Measurements from ENCODE around the gene TRDMT1. TPM values are rescaled to one million over a fixed set of nuclear protein-coding genes. Genes with fewer than 3 reads are reported as not detected.

The TRDMT1 gene
- total and polyA plus RNA-seq, 2 donors (not counting 1 experiment from before 2014, with no cell fraction given) = 3.0 to 20.4 TPM

DNA sequence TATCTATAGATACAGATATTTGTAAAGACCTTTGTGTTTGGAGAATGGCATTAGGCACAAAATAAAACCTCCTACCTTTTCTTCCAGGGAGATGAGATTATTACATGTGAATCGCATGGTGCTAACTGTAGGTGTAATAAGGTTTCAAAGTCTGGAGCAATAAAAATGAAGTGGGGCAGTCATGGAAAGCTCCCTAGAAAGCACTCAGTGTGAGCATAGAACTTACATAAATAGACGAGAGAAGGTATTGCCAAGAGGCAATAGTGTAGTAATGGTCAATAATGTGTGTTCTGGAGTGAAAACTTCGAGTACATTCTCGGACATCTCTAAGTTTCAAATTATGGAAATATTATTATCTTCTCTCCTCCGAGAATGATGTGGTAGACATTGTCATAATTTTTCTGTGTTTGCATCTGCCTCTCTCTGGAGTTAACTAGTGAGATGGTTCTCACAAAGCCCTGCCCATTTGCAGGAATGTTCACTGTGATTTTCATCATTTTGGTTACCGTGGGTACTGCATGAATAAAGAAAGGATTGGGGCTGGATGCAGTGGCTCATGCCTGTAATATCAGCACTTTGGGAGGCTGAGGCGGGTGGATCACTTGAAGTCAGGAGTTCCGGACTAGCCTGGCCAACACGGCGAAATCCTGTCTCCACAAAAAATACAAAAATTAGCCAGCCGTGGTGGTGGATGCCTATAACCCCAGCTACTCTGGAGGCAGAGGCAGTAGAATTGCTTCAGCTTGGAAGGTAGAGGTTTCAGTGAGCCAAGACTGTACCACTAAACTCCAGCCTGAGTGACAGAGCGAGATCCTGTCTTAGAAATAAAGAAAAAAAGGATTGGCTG lies 37.2 kb upstream of the TRDMT1 start:
- Histone ChIP-seq H3K9me3 (ENCODE audit: control extremely low read depth in 1 of 3, control insufficient read depth in 2 of 3, insufficient read depth in 1 of 3, low read length in 2 of 3) (no peaks in the 10 kb centered on the region), H4K20me1 (ENCODE audit: control insufficient read depth, insufficient read depth, low read length, poor library complexity, severe bottlenecking) (peaks cover 32% of the 10 kb centered on the region), H3K9ac (ENCODE audit: low read length) (no peak overlapping the region), H3K4me2 (replicated peaks; ENCODE audit: low read depth, low read length, poor library complexity, severe bottlenecking) (no peak overlapping the region), H3K27ac (ENCODE audit: low read length in 2 of 2) (no peak overlapping the region), H3K27me3 (replicated peaks in 1 of 4; ENCODE audit: control extremely low read depth in 1 of 4, control insufficient read depth in 3 of 4, insufficient read depth in 4 of 4, low read length in 3 of 4) (no peaks in the 10 kb centered on the region), H3K4me3 (ENCODE audit: control extremely low read depth in 1 of 5, extremely low read depth in 1 of 5, insufficient read depth in 1 of 5, low read depth in 2 of 5, low read length in 4 of 5) (no peak overlapping the region), H3K79me2 (ENCODE audit: control insufficient read depth, insufficient read depth, low read length) (no peaks in the 10 kb centered on the region), H3K4me1 (ENCODE audit: control insufficient read depth in 2 of 2, insufficient read depth in 2 of 2, low read length in 2 of 2) (no peaks in the 10 kb centered on the region), H3K36me3 (replicated peaks in 1 of 2; ENCODE audit: control extremely low read depth in 1 of 2, control insufficient read depth in 1 of 2, extremely low read depth in 1 of 2, insufficient read depth in 2 of 2, low read length in 1 of 2) (peaks cover 24 to 47% of the 10 kb centered on the region in 2 experiments), H2AFZ (ENCODE audit: insufficient read depth, low read depth, low read length, poor library complexity, severe bottlenecking) (no peak overlapping the region)
- H3K4me1 Mint-ChIP-seq = peaks cover 2% of the 10 kb centered on the region
- intact Hi-C loops (cut with micrococcal nuclease) = loop anchor here (10.0 kb wide), 3 partner anchors 54 to 804 kb away; partner anchors contain the start of gene PTER
- no peak for DNase-seq
- POLR2A ChIA-PET = no interaction called here
- CTCF ChIA-PET = interaction anchor here (1.2 to 1.6 kb wide), 2 partner anchors 21 to 37 kb away, joined by 3 read pairs; partner anchors contain the start of gene TRDMT1
- H3K9me3 Mint-ChIP-seq (ENCODE audit: insufficient read depth) = no peaks in the 10 kb centered on the region
- ATAC-seq (ENCODE audit: low read depth) = no peak
- WGBS (ENCODE audit: insufficient coverage) = 98% methylated on average over 4 of the region's 12 CpGs
- H3K27me3 Mint-ChIP-seq = no peaks in the 10 kb centered on the region
- H3K4me3 Mint-ChIP-seq = no peak overlapping the region
- no peak overlapping the region for H3K27ac Mint-ChIP-seq
- no peak for TF ChIP-seq EZH2 (IDR thresholded peaks at IDR 0.05; ENCODE audit: borderline replicate concordance, insufficient read depth, low read depth, low read length, poor library complexity, severe bottlenecking)
- TF ChIP-seq, protein P1, sequence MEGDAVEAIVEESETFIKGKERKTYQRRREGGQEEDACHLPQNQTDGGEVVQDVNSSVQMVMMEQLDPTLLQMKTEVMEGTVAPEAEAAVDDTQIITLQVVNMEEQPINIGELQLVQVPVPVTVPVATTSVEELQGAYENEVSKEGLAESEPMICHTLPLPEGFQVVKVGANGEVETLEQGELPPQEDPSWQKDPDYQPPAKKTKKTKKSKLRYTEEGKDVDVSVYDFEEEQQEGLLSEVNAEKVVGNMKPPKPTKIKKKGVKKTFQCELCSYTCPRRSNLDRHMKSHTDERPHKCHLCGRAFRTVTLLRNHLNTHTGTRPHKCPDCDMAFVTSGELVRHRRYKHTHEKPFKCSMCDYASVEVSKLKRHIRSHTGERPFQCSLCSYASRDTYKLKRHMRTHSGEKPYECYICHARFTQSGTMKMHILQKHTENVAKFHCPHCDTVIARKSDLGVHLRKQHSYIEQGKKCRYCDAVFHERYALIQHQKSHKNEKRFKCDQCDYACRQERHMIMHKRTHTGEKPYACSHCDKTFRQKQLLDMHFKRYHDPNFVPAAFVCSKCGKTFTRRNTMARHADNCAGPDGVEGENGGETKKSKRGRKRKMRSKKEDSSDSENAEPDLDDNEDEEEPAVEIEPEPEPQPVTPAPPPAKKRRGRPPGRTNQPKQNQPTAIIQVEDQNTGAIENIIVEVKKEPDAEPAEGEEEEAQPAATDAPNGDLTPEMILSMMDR (IDR thresholded peaks at IDR 0.05) = no peak

All from B cell (primary cell).